Upper lobe of left lung (tissue), 4 donors: ENCODE results near the gene CAMK1D.

Source experiments
- EP300 ChIP-seq, 4 donors: sonication (generic); formaldehyde crosslinking; IDR thresholded peaks; one replicate each; pipeline ENCODE4 v1.5.1; 2017; ENCODE audit warnings: antibody characterized with exemption in 4 of 4, control low read depth in 2 of 4
- POLR2A ChIP-seq, 4 donors: fragments of 450-650 bp; IDR thresholded peaks; one replicate each; pipeline ENCODE4 v1.5.1; 2016 to 2017; ENCODE audit warnings: antibody characterized with exemption in 4 of 4, mild to moderate bottlenecking in 2 of 4
- POLR2AphosphoS5 ChIP-seq, 2 donors: sonication (generic); formaldehyde crosslinking; IDR thresholded peaks; one replicate each; pipeline ENCODE4 v1.5.1; 2017; ENCODE audit warnings: antibody characterized with exemption in 2 of 2
- TF ChIP-seq, protein P1 (sequence below), 6 experiments: fragments of 450-650 bp in 4 of 6; fragments of 200-600 bp in 2 of 6; sonication (generic) in 2 of 6; IDR thresholded peaks; one replicate each; pipeline ENCODE4 v1.5.1; 2016 to 2019; ENCODE audit warnings: antibody characterized with exemption in 6 of 6

DNA sequence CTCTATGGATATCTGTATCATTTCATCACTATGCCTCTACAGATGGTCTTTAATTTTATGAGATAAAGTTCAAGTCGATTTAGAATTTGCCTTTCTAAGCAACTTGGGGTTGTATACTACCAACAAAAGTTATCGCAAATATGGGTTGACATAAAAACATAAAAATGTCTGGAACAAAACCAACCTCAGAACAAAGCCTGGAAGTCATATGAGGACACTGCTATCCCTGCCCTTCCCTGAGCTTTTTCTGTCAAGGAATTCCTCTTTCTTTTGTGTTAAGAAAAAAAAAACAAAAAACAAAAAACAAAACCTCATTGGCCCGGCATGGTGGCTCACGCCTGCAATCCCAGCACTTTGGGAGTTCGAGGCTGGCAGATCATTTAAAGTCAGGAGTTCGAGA, 319.3 kb downstream of the CAMK1D start:
- TF ChIP-seq POLR2AphosphoS5 (IDR thresholded peaks at IDR 0.05) (no peak), POLR2A (IDR thresholded peaks at IDR 0.05) (no peak), EP300 (IDR thresholded peaks at IDR 0.05) (no peak)
- TF ChIP-seq, protein P1, sequence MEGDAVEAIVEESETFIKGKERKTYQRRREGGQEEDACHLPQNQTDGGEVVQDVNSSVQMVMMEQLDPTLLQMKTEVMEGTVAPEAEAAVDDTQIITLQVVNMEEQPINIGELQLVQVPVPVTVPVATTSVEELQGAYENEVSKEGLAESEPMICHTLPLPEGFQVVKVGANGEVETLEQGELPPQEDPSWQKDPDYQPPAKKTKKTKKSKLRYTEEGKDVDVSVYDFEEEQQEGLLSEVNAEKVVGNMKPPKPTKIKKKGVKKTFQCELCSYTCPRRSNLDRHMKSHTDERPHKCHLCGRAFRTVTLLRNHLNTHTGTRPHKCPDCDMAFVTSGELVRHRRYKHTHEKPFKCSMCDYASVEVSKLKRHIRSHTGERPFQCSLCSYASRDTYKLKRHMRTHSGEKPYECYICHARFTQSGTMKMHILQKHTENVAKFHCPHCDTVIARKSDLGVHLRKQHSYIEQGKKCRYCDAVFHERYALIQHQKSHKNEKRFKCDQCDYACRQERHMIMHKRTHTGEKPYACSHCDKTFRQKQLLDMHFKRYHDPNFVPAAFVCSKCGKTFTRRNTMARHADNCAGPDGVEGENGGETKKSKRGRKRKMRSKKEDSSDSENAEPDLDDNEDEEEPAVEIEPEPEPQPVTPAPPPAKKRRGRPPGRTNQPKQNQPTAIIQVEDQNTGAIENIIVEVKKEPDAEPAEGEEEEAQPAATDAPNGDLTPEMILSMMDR (IDR thresholded peaks at IDR 0.05), result no peak
